DOHH2 (cell line): ENCODE data around the gene CAMKMT.

Experiments used
- EZH2phosphoT487 ChIP-seq: fragments of 200-600 bp; sonication (generic); IDR thresholded peaks from 2 replicates; pipeline ENCODE4 v1.6.1; 2017; ENCODE audit warnings: borderline replicate concordance, mild to moderate bottlenecking, antibody characterized with exemption, low read length, moderate library complexity, mixed read lengths
- TF ChIP-seq, protein P1 (sequence below): fragments of 200-600 bp; sonication (generic); IDR thresholded peaks from one replicate; pipeline ENCODE4 v1.5.1; 2014; ENCODE audit warnings: antibody characterized with exemption, mild to moderate bottlenecking, low read depth, low read length; ENCODE audit not compliant: poor library complexity, severe bottlenecking

DNA sequence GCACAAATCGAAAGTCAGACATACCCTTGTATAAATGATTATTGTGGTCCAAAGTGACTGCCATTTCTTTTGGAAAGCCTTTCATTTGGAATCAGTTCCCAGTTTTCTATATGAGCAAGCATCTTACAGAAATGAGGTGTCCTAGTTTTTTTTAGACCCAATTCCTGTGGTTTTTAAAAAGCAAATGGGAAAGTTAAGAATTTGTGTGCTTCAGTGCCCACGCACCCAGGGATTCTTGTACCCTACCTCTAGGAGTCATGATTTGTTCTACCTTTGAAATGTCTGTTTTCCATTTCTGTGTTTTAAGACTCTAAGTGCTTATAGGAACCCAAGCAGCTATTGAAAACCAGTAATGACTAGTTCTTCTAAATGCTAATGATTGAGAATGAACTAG lies 218.1 kb downstream of the CAMKMT start:
- TF ChIP-seq, protein P1, sequence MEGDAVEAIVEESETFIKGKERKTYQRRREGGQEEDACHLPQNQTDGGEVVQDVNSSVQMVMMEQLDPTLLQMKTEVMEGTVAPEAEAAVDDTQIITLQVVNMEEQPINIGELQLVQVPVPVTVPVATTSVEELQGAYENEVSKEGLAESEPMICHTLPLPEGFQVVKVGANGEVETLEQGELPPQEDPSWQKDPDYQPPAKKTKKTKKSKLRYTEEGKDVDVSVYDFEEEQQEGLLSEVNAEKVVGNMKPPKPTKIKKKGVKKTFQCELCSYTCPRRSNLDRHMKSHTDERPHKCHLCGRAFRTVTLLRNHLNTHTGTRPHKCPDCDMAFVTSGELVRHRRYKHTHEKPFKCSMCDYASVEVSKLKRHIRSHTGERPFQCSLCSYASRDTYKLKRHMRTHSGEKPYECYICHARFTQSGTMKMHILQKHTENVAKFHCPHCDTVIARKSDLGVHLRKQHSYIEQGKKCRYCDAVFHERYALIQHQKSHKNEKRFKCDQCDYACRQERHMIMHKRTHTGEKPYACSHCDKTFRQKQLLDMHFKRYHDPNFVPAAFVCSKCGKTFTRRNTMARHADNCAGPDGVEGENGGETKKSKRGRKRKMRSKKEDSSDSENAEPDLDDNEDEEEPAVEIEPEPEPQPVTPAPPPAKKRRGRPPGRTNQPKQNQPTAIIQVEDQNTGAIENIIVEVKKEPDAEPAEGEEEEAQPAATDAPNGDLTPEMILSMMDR: no peak
- TF ChIP-seq EZH2phosphoT487: no peak
